SH-SY5Y (cell line): Measurements from ENCODE around the gene SELENON.

Source experiments
- GATA2 ChIP-seq: IDR thresholded peaks from 2 replicates; pipeline ENCODE4 v1.6.1; 2011; ENCODE audit warnings: mild to moderate bottlenecking, low read depth, low read length
- GATA3 ChIP-seq: IDR thresholded peaks from 2 replicates; pipeline ENCODE4 v1.6.1; 2011; ENCODE audit warnings: low read depth, mild to moderate bottlenecking, low read length, moderate library complexity

- TF ChIP-seq GATA2 (no peak), GATA3 (no peak)
Measured at GRCh38 chr1:25837262-25837875, 37.4 kb downstream of the SELENON start.
